Testis (tissue), 2 donors: ENCODE data around the gene FAM234B.

Source experiments
- CTCF ChIP-seq, 3 experiments: fragments of 450-650 bp in 2 of 3; fragments of 200-600 bp in 1 of 3; sonication (generic) in 1 of 3; IDR thresholded peaks; one replicate each; pipeline ENCODE4 v1.5.1; 2016 to 2019; ENCODE audit warnings: antibody characterized with exemption in 3 of 3, mild to moderate bottlenecking in 2 of 3, moderate library complexity in 1 of 3
- POLR2A ChIP-seq: fragments of 450-650 bp; IDR thresholded peaks from one replicate; pipeline ENCODE4 v1.6.1; 2017; ENCODE audit warnings: antibody characterized with exemption, mild to moderate bottlenecking, moderate library complexity

- TF ChIP-seq CTCF (IDR thresholded peaks at IDR 0.05), result no peak
- TF ChIP-seq POLR2A, result no peak
Measured at GRCh38 chr12:13100605-13100881, 56.4 kb downstream of the FAM234B start.
